ENCODE measurements around the gene LRRFIP1. TPM values are rescaled to one million over a fixed set of nuclear protein-coding genes. Genes with fewer than 3 reads are reported as not detected.
"Not testable (repeated sequence)": the region's sequence is repeated elsewhere in the genome, so short reads cannot be mapped to it uniquely, and the experiment has no call there.

Gene LRRFIP1
- total and polyA plus RNA-seq, 2 experiments from 2014 or later, result 90.9 to 95.3 TPM

GRCh38 chr2:237779521-237779920 is 152.1 kb downstream of the LRRFIP1 start:
- Histone ChIP-seq H3K9me3 (ENCODE audit: low read depth) (no peaks in the 10 kb centered on the region), H3K4me3 (no peak overlapping the region), H3K4me1 (ENCODE audit: low read depth) (no peaks in the 10 kb centered on the region), H3K27ac (no peak overlapping the region), H3K27me3 (no peaks in the 10 kb centered on the region), H3K36me3 (peaks cover 34% of the 10 kb centered on the region)
- no peak for TF ChIP-seq CTCF (IDR thresholded peaks at IDR 0.05; ENCODE audit: low read depth, low read length)
- DNase-seq (ENCODE audit: low read depth in 1 of 2, low spot score in 1 of 2), result no peak

GRCh38 chr2:237782181-237782580 is 154.8 kb downstream of the LRRFIP1 start:
- Histone ChIP-seq H3K4me3 (no peak overlapping the region), H3K27me3 (no peaks in the 10 kb centered on the region), H3K36me3 (peaks cover 23% of the 10 kb centered on the region)

GRCh38 chr2:237783678-237784077 is 156.3 kb downstream of the LRRFIP1 start:
- not testable (repeated sequence) for H3K4me1 ChIP-seq (ENCODE audit: low read depth); H3K4me3 ChIP-seq; H3K9me3 ChIP-seq (ENCODE audit: low read depth); H3K27me3 ChIP-seq; DNase-seq (ENCODE audit: low read depth in 1 of 2, low spot score in 1 of 2); H3K27ac ChIP-seq
- H3K36me3 ChIP-seq, result peaks cover 22% of the 10 kb centered on the region

More at GRCh38 chr2:237782181-237782580, 154.8 kb downstream of the LRRFIP1 start:
- peaks cover 4% of the 10 kb centered on the region for H3K9me3 ChIP-seq (ENCODE audit: low read depth)
- no peak for DNase-seq (ENCODE audit: low read depth in 1 of 2, low spot score in 1 of 2)
- TF ChIP-seq CTCF (IDR thresholded peaks at IDR 0.05; ENCODE audit: low read depth, low read length), result no peak
- no peaks in the 10 kb centered on the region for H3K4me1 ChIP-seq (ENCODE audit: low read depth)
- H3K27ac ChIP-seq, result no peak overlapping the region

GRCh38 chr2:237786936-237787335 is 159.5 kb downstream of the LRRFIP1 start:
- Histone ChIP-seq H3K4me3 (no peak overlapping the region), H3K4me1 (ENCODE audit: low read depth) (no peaks in the 10 kb centered on the region), H3K27me3 (no peaks in the 10 kb centered on the region), H3K27ac (no peak overlapping the region), H3K9me3 (ENCODE audit: low read depth) (peaks cover 4% of the 10 kb centered on the region), H3K36me3 (peaks cover 3% of the 10 kb centered on the region)
- TF ChIP-seq CTCF (IDR thresholded peaks at IDR 0.05; ENCODE audit: low read depth, low read length), result no peak
- peak in 1 of 2 donors; percentile 5 for DNase-seq (ENCODE audit: low read depth in 1 of 2, low spot score in 1 of 2)

- Histone ChIP-seq H3K9me3 (ENCODE audit: low read depth) (peaks cover 4% of the 10 kb centered on the region), H3K4me1 (ENCODE audit: low read depth) (no peaks in the 10 kb centered on the region), H3K36me3 (no peaks in the 10 kb centered on the region), H3K27me3 (no peaks in the 10 kb centered on the region), H3K4me3 (no peak overlapping the region), H3K27ac (no peak overlapping the region)
- peak in 1 of 2 donors; percentile 14 for DNase-seq (ENCODE audit: low read depth in 1 of 2, low spot score in 1 of 2)
- TF ChIP-seq CTCF (IDR thresholded peaks at IDR 0.05; ENCODE audit: low read depth, low read length), result no peak
Observed at GRCh38 chr2:237790353-237790752, 163.0 kb downstream of the LRRFIP1 start.

GRCh38 chr2:237791977-237792727 is 164.8 kb downstream of the LRRFIP1 start:
- Histone ChIP-seq H3K4me1 (ENCODE audit: low read depth) (no peaks in the 10 kb centered on the region), H3K27ac (no peak overlapping the region), H3K36me3 (no peaks in the 10 kb centered on the region), H3K27me3 (no peaks in the 10 kb centered on the region), H3K9me3 (ENCODE audit: low read depth) (peaks cover under 1% of the 10 kb centered on the region), H3K4me3 (no peak overlapping the region)
- peak in 1 of 2 donors; percentile 43 for DNase-seq (ENCODE audit: low read depth in 1 of 2, low spot score in 1 of 2)
- peak; percentile 50 for TF ChIP-seq CTCF (IDR thresholded peaks at IDR 0.05; ENCODE audit: low read depth, low read length)

All from cardiac muscle cell (in vitro differentiated cells and primary cell).